HepG2 (cell line): Measurements from ENCODE around the gene SESN1. TPM values are rescaled to one million over a fixed set of nuclear protein-coding genes. Genes with fewer than 3 reads are reported as not detected.

Experiments
- CEBPB ChIP-seq: IDR thresholded peaks from 2 replicates; pipeline ENCODE4 v1.6.1; 2011; ENCODE audit warnings: low read depth, low read length, improper control_type of control experiment, borderline replicate concordance
- CSRNP1 ChIP-seq: sonication (generic); formaldehyde crosslinking; IDR thresholded peaks from 2 replicates; pipeline ENCODE4 v1.8.1; 2023; ENCODE audit warnings: mild to moderate bottlenecking, missing genetic modification reagents
- EP300 ChIP-seq, 3 experiments: sonication (generic) in 1 of 3; formaldehyde crosslinking in 1 of 3; IDR thresholded peaks; 2 replicates each; pipeline versions ENCODE4 v1.5.1 to v1.6.1; 2011 to 2020; ENCODE audit warnings: low read depth in 2 of 3, low read length in 2 of 3, borderline replicate concordance in 1 of 3, improper control_type of control experiment in 1 of 3, mild to moderate bottlenecking in 1 of 3, missing genetic modification reagents in 1 of 3, moderate library complexity in 1 of 3
- FOXP1 ChIP-seq, 2 experiments: fragments of 450-650 bp in 1 of 2; IDR thresholded peaks; 2 replicates each; pipeline ENCODE4 v1.6.1; 2017 to 2018; ENCODE audit warnings: antibody characterized with exemption in 1 of 2
- GFI1 ChIP-seq: sonication (generic); formaldehyde crosslinking; IDR thresholded peaks from 2 replicates; pipeline ENCODE4 v1.5.0; 2020; ENCODE audit warnings: missing genetic modification reagents, mild to moderate bottlenecking, borderline replicate concordance
- POLR2G ChIP-seq: fragments of 200-400 bp; formaldehyde crosslinking; IDR thresholded peaks from 2 replicates; pipeline ENCODE4 v1.6.1; 2018; ENCODE audit warnings: mild to moderate bottlenecking, low read depth, low read length, moderate library complexity
- SRY ChIP-seq: sonication (generic); formaldehyde crosslinking; IDR thresholded peaks from 2 replicates; pipeline ENCODE4 v1.8.0; 2022; ENCODE audit warnings: mild to moderate bottlenecking, missing genetic modification reagents
- ZNF781 ChIP-seq: sonication (generic); formaldehyde crosslinking; IDR thresholded peaks from 2 replicates; pipeline ENCODE4 v1.5.1; 2020; ENCODE audit warnings: borderline replicate concordance, mild to moderate bottlenecking, missing genetic modification reagents; ENCODE audit errors: not compliant biosample characterization
- ZNF816 ChIP-seq: sonication (generic); formaldehyde crosslinking; IDR thresholded peaks from 2 replicates; pipeline ENCODE4 v1.8.0; 2022; ENCODE audit warnings: missing genetic modification reagents, mild to moderate bottlenecking, borderline replicate concordance
- ZNF839 ChIP-seq: sonication (generic); formaldehyde crosslinking; IDR thresholded peaks from 2 replicates; pipeline ENCODE4 v1.4.0; 2020; ENCODE audit warnings: missing genetic modification reagents, mild to moderate bottlenecking, borderline replicate concordance
- polyA plus RNA-seq, 8 experiments: library from polyadenylated mRNA; depleted of rRNA in 3 of 8; stranded (reverse) in 7 of 8; unstranded in 1 of 8; fragments of >200 nt; fragmentation: Illumina TruSeq in 4 of 8; extraction: Trizol in 4 of 8; gene quantifications; 2 replicates each; pipeline versions ENCODE4 v1.2.1 to v1.2.3, GENCODE V29; 2011 to 2016; ENCODE audit warnings: low read depth in 4 of 8, missing spikeins in 1 of 8, mixed read lengths in 1 of 8; ENCODE audit not compliant: insufficient read depth in 1 of 8
- total RNA-seq, 5 experiments: library from RNA; depleted of rRNA; stranded (reverse); fragments of >200 nt; fragmentation: Illumina TruSeq; extraction: Trizol; gene quantifications; 2 replicates each; pipeline ENCODE4 v1.2.3, GENCODE V29; 2016; ENCODE audit warnings: low read depth in 1 of 5
- TF ChIP-seq, protein P1 (sequence below): sonication (generic); formaldehyde crosslinking; conservative IDR thresholded peaks from 2 replicates; pipeline ENCODE4 v1.4.0; 2020; ENCODE audit warnings: mild to moderate bottlenecking, missing genetic modification reagents, moderate library complexity
- TF ChIP-seq, protein P2 (sequence below): sonication (generic); formaldehyde crosslinking; IDR thresholded peaks from 2 replicates; pipeline ENCODE4 v1.4.0; 2020; ENCODE audit warnings: missing genetic modification reagents, borderline replicate concordance
- TF ChIP-seq, protein P3 (sequence below): IDR thresholded peaks from 2 replicates; pipeline ENCODE4 v1.4.0; 2020; ENCODE audit warnings: mild to moderate bottlenecking, missing genetic modification reagents

Gene SESN1
- total and polyA plus RNA-seq, 2 of the 13 experiments (the other 11 are each of a cell fraction or from before 2014, with no cell fraction given) = 24.9 to 44.7 TPM

GRCh38 chr6:109050447-109051102, 44.1 kb downstream of the SESN1 start (continued):
- TF ChIP-seq, protein P1, sequence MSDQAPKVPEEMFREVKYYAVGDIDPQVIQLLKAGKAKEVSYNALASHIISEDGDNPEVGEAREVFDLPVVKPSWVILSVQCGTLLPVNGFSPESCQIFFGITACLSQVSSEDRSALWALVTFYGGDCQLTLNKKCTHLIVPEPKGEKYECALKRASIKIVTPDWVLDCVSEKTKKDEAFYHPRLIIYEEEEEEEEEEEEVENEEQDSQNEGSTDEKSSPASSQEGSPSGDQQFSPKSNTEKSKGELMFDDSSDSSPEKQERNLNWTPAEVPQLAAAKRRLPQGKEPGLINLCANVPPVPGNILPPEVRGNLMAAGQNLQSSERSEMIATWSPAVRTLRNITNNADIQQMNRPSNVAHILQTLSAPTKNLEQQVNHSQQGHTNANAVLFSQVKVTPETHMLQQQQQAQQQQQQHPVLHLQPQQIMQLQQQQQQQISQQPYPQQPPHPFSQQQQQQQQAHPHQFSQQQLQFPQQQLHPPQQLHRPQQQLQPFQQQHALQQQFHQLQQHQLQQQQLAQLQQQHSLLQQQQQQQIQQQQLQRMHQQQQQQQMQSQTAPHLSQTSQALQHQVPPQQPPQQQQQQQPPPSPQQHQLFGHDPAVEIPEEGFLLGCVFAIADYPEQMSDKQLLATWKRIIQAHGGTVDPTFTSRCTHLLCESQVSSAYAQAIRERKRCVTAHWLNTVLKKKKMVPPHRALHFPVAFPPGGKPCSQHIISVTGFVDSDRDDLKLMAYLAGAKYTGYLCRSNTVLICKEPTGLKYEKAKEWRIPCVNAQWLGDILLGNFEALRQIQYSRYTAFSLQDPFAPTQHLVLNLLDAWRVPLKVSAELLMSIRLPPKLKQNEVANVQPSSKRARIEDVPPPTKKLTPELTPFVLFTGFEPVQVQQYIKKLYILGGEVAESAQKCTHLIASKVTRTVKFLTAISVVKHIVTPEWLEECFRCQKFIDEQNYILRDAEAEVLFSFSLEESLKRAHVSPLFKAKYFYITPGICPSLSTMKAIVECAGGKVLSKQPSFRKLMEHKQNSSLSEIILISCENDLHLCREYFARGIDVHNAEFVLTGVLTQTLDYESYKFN = 0 out of 2 replicates have a peak, but pooled peaks have one; percentile 35
- TF ChIP-seq SRY = no peak
- TF ChIP-seq, protein P2, sequence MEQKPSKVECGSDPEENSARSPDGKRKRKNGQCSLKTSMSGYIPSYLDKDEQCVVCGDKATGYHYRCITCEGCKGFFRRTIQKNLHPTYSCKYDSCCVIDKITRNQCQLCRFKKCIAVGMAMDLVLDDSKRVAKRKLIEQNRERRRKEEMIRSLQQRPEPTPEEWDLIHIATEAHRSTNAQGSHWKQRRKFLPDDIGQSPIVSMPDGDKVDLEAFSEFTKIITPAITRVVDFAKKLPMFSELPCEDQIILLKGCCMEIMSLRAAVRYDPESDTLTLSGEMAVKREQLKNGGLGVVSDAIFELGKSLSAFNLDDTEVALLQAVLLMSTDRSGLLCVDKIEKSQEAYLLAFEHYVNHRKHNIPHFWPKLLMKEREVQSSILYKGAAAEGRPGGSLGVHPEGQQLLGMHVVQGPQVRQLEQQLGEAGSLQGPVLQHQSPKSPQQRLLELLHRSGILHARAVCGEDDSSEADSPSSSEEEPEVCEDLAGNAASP (CRISPR knock-in tag) = 0 out of 2 replicates have a peak, but pooled peaks have one; percentile 14
- TF ChIP-seq CEBPB = no peak
- TF ChIP-seq ZNF816 (CRISPR knock-in tag) = no peak
- TF ChIP-seq CSRNP1 (CRISPR knock-in tag) = no peak
- no peak for TF ChIP-seq POLR2G
- no peak for TF ChIP-seq ZNF839 (CRISPR knock-in tag)
- no peak for TF ChIP-seq FOXP1 (IDR thresholded peaks at IDR 0.05)
- peak; percentile 19; the same call in 1 of the 2 replicates for TF ChIP-seq FOXP1 (CRISPR knock-in tag; IDR thresholded peaks at IDR 0.05)
- TF ChIP-seq, protein P3, sequence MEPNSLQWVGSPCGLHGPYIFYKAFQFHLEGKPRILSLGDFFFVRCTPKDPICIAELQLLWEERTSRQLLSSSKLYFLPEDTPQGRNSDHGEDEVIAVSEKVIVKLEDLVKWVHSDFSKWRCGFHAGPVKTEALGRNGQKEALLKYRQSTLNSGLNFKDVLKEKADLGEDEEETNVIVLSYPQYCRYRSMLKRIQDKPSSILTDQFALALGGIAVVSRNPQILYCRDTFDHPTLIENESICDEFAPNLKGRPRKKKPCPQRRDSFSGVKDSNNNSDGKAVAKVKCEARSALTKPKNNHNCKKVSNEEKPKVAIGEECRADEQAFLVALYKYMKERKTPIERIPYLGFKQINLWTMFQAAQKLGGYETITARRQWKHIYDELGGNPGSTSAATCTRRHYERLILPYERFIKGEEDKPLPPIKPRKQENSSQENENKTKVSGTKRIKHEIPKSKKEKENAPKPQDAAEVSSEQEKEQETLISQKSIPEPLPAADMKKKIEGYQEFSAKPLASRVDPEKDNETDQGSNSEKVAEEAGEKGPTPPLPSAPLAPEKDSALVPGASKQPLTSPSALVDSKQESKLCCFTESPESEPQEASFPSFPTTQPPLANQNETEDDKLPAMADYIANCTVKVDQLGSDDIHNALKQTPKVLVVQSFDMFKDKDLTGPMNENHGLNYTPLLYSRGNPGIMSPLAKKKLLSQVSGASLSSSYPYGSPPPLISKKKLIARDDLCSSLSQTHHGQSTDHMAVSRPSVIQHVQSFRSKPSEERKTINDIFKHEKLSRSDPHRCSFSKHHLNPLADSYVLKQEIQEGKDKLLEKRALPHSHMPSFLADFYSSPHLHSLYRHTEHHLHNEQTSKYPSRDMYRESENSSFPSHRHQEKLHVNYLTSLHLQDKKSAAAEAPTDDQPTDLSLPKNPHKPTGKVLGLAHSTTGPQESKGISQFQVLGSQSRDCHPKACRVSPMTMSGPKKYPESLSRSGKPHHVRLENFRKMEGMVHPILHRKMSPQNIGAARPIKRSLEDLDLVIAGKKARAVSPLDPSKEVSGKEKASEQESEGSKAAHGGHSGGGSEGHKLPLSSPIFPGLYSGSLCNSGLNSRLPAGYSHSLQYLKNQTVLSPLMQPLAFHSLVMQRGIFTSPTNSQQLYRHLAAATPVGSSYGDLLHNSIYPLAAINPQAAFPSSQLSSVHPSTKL (CRISPR knock-in tag) = peak; percentile 84
- TF ChIP-seq GFI1 (CRISPR knock-in tag) = no peak
- peak in 1 of 2 experiments; percentile 67; a peak in 1 of 4 replicates for TF ChIP-seq EP300 (IDR thresholded peaks at IDR 0.05; ENCODE audit: low read depth in 2 of 2, low read length in 2 of 2)
- TF ChIP-seq EP300 (CRISPR knock-in tag; IDR thresholded peaks at IDR 0.05; ENCODE audit: borderline replicate concordance) = no peak
- TF ChIP-seq ZNF781 (CRISPR knock-in tag) = no peak
